Lower lobe of right lung (tissue), 2 donors: ENCODE data around the gene HRG. TPM values are rescaled to one million over a fixed set of nuclear protein-coding genes. Genes with fewer than 3 reads are reported as not detected.
A peak's percentile ranks its signal among the peaks of the same experiment; 100 is the strongest.

Experiments
- ATAC-seq, 2 donors: fragments of 200-7000 bp; cut with Tn5 transposase; one replicate each; pipeline ENCODE4 v1.9.1; 2020 to 2022; ENCODE audit warnings: mild to moderate bottlenecking in 2 of 2, moderate library complexity in 2 of 2
- DNase-seq: peaks from one replicate; pipeline ENCODE4 v3.0.0-alpha.2; 2020
- H3K27ac ChIP-seq: fragments of 200-600 bp; one replicate; pipeline ENCODE4 v1.8.0; 2022
- H3K27me3 ChIP-seq: fragments of 200-600 bp; one replicate; pipeline ENCODE4 v1.8.0; 2022; ENCODE audit warnings: low read depth
- H3K36me3 ChIP-seq: fragments of 200-600 bp; one replicate; pipeline ENCODE4 v1.8.0; 2022; ENCODE audit warnings: mild to moderate bottlenecking
- H3K4me1 ChIP-seq: fragments of 200-600 bp; one replicate; pipeline ENCODE4 v1.8.0; 2022
- H3K4me3 ChIP-seq: fragments of 200-600 bp; one replicate; pipeline ENCODE4 v1.8.0; 2022; ENCODE audit warnings: mild to moderate bottlenecking
- H3K9me3 ChIP-seq: fragments of 200-600 bp; one replicate; pipeline ENCODE4 v1.8.0; 2022
- intact Hi-C: fragments of 100-400 bp; cut with DNase I; formaldehyde crosslinking; loops from one replicate; pipeline ENCODE4 v1.11.0; 2022
- total RNA-seq: library from RNA; stranded (reverse); fragmentation: NEBNext Ultra II Directional; extraction: Animal tissue kit (Norgen Biotek cat#: 25700); gene quantifications from one replicate; pipeline ENCODE4 v1.2.1, GENCODE V29; 2021
- TF ChIP-seq, protein P1 (sequence below): fragments of 200-600 bp; IDR thresholded peaks from one replicate; pipeline ENCODE4 v1.8.0; 2022; ENCODE audit warnings: antibody characterized with exemption, mild to moderate bottlenecking
- donor health status: DM: no; HTN: yes; CAD: no; lungs with severe emphysema.

HRG gene
- total RNA-seq, 1 donor from 2014 or later: not detected

DNA sequence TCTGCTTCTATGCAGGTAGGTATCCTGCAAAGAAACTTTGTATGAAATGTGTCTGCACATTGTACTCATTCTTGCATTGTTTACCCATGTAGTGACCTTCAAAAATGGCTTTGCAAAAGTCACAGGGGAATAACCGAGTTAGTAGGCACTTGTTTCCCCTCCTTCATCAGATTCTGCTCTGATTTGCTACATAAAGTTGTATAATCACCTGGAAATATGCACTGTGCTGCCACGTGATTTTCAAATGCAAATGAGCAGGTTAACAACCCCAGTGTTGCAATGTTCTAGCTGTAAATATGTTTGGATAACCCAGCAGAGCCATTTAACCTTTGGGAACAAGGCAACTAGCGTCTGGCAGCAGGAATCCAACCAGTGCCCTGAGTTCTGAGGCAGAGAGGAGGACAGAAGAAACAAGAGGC lies 51.2 kb downstream of the HRG start, which contains the start of gene KNG1:
Gene KNG1, plus strand, starts transcription at position 321 of the 419 bp plus-strand sequence. CDS start 184 bp downstream, outside the sequence.
- Histone ChIP-seq H3K9me3 (no peaks in the 10 kb centered on the region), H3K27ac (no peak within 1 kb of the TSS), H3K36me3 (no peaks in the 10 kb centered on the region), H3K27me3 (no peaks in the 10 kb centered on the region), H3K4me3 (no peak within 1 kb of the TSS), H3K4me1 (no peaks in the 10 kb centered on the region)
- ATAC-seq: no peak
- TF ChIP-seq, protein P1, sequence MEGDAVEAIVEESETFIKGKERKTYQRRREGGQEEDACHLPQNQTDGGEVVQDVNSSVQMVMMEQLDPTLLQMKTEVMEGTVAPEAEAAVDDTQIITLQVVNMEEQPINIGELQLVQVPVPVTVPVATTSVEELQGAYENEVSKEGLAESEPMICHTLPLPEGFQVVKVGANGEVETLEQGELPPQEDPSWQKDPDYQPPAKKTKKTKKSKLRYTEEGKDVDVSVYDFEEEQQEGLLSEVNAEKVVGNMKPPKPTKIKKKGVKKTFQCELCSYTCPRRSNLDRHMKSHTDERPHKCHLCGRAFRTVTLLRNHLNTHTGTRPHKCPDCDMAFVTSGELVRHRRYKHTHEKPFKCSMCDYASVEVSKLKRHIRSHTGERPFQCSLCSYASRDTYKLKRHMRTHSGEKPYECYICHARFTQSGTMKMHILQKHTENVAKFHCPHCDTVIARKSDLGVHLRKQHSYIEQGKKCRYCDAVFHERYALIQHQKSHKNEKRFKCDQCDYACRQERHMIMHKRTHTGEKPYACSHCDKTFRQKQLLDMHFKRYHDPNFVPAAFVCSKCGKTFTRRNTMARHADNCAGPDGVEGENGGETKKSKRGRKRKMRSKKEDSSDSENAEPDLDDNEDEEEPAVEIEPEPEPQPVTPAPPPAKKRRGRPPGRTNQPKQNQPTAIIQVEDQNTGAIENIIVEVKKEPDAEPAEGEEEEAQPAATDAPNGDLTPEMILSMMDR: no peak
- intact Hi-C loops: no loop called here
- DNase-seq: no peak

DNA sequence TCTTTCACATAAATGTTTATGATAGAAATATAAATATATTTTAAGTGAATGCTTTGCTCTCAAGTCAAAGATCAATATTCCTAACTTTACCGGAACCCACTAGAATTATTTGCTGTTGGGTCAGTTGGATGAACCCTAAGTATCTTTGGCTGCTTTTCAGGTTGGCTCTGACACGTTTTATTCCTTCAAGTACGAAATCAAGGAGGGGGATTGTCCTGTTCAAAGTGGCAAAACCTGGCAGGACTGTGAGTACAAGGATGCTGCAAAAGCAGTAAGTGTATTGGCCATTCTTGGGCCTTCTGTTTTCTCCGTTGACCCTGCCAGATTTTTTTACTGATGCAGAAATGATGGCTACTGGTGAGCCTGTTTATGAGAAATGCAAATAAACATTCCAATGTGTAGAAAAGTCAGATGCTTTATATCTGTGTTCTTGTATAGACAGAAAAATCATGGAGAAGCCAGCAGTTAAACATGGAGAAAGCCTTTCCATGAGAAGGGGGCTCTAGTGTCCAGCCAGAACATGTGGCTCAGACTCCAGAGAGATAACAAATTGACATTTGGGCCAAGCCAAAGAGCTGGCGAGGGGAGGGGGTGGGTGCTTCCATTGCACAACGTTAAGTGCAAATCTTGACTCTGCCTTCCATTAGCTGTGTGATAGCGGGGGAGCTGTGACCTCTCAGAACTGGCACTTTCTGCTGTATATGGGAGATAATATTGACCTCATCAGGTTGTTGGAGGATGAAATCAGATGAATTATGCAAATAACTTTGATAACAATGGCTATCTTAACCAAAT lies 54.3 kb downstream of the HRG start:
- TF ChIP-seq, protein P1: no peak
- Histone ChIP-seq H3K9me3 (no peaks in the 10 kb centered on the region), H3K36me3 (no peaks in the 10 kb centered on the region), H3K4me3 (no peak overlapping the region), H3K27ac (no peak overlapping the region), H3K4me1 (no peaks in the 10 kb centered on the region), H3K27me3 (no peaks in the 10 kb centered on the region)
- DNase-seq (no peak), ATAC-seq (no peak)
- intact Hi-C loops: no loop called here

DNA sequence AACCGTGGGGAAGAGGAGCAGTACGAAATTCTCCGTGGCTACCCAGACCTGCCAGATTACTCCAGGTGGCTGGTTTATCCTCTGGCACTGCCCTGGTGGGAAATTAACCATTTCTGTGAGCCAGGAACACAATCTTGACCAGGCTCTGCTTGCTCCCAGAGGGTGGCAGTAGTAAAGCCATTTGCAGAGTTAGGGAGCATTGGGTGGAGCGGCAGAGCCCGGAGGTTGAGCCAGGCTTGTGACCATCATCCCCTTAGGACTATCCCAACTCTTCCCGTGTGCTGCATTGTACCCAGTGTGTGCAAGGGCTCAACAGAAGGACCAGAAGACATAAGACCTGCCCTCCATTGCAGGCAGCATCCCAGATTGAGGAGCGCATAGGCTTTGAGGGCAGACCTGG lies 56.6 kb downstream of the HRG start:
- Histone ChIP-seq H3K27me3 (no peaks in the 10 kb centered on the region), H3K9me3 (no peaks in the 10 kb centered on the region), H3K36me3 (no peaks in the 10 kb centered on the region), H3K4me1 (no peaks in the 10 kb centered on the region), H3K27ac (no peak overlapping the region), H3K4me3 (no peak overlapping the region)
- intact Hi-C loops: no loop called here
- ATAC-seq (peak in 1 of 2 donors; percentile 38), DNase-seq (no peak)
- TF ChIP-seq, protein P1: no peak

DNA sequence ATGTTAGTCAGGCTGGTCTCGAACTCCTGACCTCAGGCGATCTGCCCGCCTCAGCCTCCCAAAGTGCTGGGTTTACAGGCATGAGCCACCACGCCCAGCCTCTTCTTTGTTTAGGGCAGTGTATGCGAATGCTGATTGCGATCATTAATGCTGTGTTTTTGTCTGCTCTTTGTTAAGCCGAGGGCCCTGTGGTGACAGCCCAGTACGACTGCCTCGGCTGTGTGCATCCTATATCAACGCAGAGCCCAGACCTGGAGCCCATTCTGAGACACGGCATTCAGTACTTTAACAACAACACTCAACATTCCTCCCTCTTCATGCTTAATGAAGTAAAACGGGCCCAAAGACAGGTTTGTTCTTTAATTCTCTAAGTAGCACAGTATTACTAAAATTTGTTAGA lies 59.1 kb downstream of the HRG start:
- Histone ChIP-seq H3K27me3 (no peaks in the 10 kb centered on the region), H3K36me3 (no peaks in the 10 kb centered on the region), H3K9me3 (no peaks in the 10 kb centered on the region), H3K4me1 (no peaks in the 10 kb centered on the region), H3K27ac (no peak overlapping the region), H3K4me3 (no peak overlapping the region)
- TF ChIP-seq, protein P1: no peak
- ATAC-seq (no peak), DNase-seq (no peak)
- intact Hi-C loops: no loop called here

Other genes with a start within 250 kb of the HRG start
- gene CRYGS, start 121.6 kb upstream of the HRG start, total RNA-seq: 4.0 TPM
- gene TBCCD1, start 98.7 kb upstream of the HRG start, total RNA-seq: 10.3 TPM
- 37.8 TPM for gene DNAJB11, start 95.3 kb upstream of the HRG start, total RNA-seq
- not detected for gene AHSG, start 53.0 kb upstream of the HRG start, total RNA-seq
- gene FETUB, start 25.6 kb upstream of the HRG start, total RNA-seq: not detected
- not detected for gene KNG1, start 51.3 kb downstream of the HRG start, total RNA-seq
- 424 TPM for gene EIF4A2, start 117.6 kb downstream of the HRG start, total RNA-seq
- 8.4 TPM for gene RFC4, start 140.5 kb downstream of the HRG start, total RNA-seq
- gene ADIPOQ, start 176.7 kb downstream of the HRG start, total RNA-seq: not detected